ENCODE data around the gene CHCT1.

CHCT1 gene

GRCh38 chr17:60391471-60392041 is 30.7 kb upstream of the CHCT1 start (continued):
- TF ChIP-seq ZFP69B (tag by site-specific recombination; IDR thresholded peaks at IDR 0.05) (no peak), REST (tag by site-specific recombination; IDR thresholded peaks at IDR 0.05) (0 out of 2 replicates have a peak, but pooled peaks have one; percentile 12), SCRT2 (tag by site-specific recombination; IDR thresholded peaks at IDR 0.05) (peak; percentile 78; the same call in 1 of the 2 replicates), ZNF518A (tag by site-specific recombination; conservative IDR thresholded peaks at IDR 0.05; ENCODE audit: low read depth) (no peak), SETDB1 (IDR thresholded peaks at IDR 0.05; ENCODE audit: insufficient read length, low read length) (no peak), SP3 (tag by site-specific recombination; IDR thresholded peaks at IDR 0.05) (no peak), KLF10 (tag by site-specific recombination; IDR thresholded peaks at IDR 0.05) (no peak), SP7 (tag by site-specific recombination; IDR thresholded peaks at IDR 0.05) (no peak), ZNF488 (tag by site-specific recombination; IDR thresholded peaks at IDR 0.05) (no peak), ZNF626 (tag by site-specific recombination; IDR thresholded peaks at IDR 0.05) (no peak), TSHZ1 (tag by site-specific recombination; IDR thresholded peaks at IDR 0.05; ENCODE audit: borderline replicate concordance) (no peak), ZNF223 (tag by site-specific recombination; IDR thresholded peaks at IDR 0.05) (0 out of 2 replicates have a peak, but pooled peaks have one; percentile 32), ZNF280C (tag by site-specific recombination; IDR thresholded peaks at IDR 0.05) (no peak), ZNF280D (tag by site-specific recombination; IDR thresholded peaks at IDR 0.05) (no peak), ZNF654 (tag by site-specific recombination; IDR thresholded peaks at IDR 0.05; ENCODE audit: low read depth) (no peak), ZBTB6 (tag by site-specific recombination; IDR thresholded peaks at IDR 0.05) (no peak), ZNF501 (tag by site-specific recombination; IDR thresholded peaks at IDR 0.05) (peak; percentile 66), ZNF777 (tag by site-specific recombination; IDR thresholded peaks at IDR 0.05; ENCODE audit: borderline replicate concordance) (no peak; the same call in 1 of the 2 replicates), ZNF114 (tag by site-specific recombination; IDR thresholded peaks at IDR 0.05) (no peak)
